ENCODE measurements around the gene RHOBTB1.

The RHOBTB1 gene

GRCh38 chr10:60871215-60871614, 72.8 kb downstream of the RHOBTB1 start:
- Histone ChIP-seq H3K27me3 (ENCODE audit: insufficient read depth, low read length, poor library complexity, severe bottlenecking) (no peaks in the 10 kb centered on the region), H3K9me2 (replicated peaks; ENCODE audit: low read depth, low read length) (no peaks in the 10 kb centered on the region), H3K9ac (ENCODE audit: low read depth, low read length, poor library complexity, severe bottlenecking) (no peak overlapping the region), H4K20me1 (ENCODE audit: insufficient read depth, low read length, poor library complexity, severe bottlenecking) (no peaks in the 10 kb centered on the region), H3K4me1 (ENCODE audit: insufficient read depth, low read length, poor library complexity, severe bottlenecking) (no peaks in the 10 kb centered on the region), H3K36me3 (ENCODE audit: insufficient read depth, low read length) (no peaks in the 10 kb centered on the region), H3K9me3 (ENCODE audit: insufficient read depth, low read depth, low read length) (no peaks in the 10 kb centered on the region), H2AFZ (ENCODE audit: low read length) (no peak overlapping the region), H3F3A (ENCODE audit: low read depth) (no peaks in the 10 kb centered on the region), H3K79me2 (ENCODE audit: insufficient read depth, low read length) (no peaks in the 10 kb centered on the region), H3K4me2 (ENCODE audit: low read depth, low read length, poor library complexity, severe bottlenecking) (no peak overlapping the region), H3K4me3 (ENCODE audit: low read length, poor library complexity, severe bottlenecking) (no peak overlapping the region)
- TF ChIP-seq EZH2phosphoT487 (IDR thresholded peaks at IDR 0.05; ENCODE audit: borderline replicate concordance): no peak
- TF ChIP-seq CTCF (conservative IDR thresholded peaks at IDR 0.05; ENCODE audit: low read length): no peak

- no peaks in the 10 kb centered on the region for H3K36me3 ChIP-seq (ENCODE audit: insufficient read depth, low read length)
- TF ChIP-seq EZH2phosphoT487 (IDR thresholded peaks at IDR 0.05; ENCODE audit: borderline replicate concordance) (no peak), CTCF (conservative IDR thresholded peaks at IDR 0.05; ENCODE audit: low read length) (no peak)
- no peak overlapping the region for H3K4me3 ChIP-seq (ENCODE audit: low read length, poor library complexity, severe bottlenecking)
- H3K9me3 ChIP-seq (ENCODE audit: insufficient read depth, low read depth, low read length): no peaks in the 10 kb centered on the region
- no peak overlapping the region for H3K4me2 ChIP-seq (ENCODE audit: low read depth, low read length, poor library complexity, severe bottlenecking)
- no peak overlapping the region for H3K9ac ChIP-seq (ENCODE audit: low read depth, low read length, poor library complexity, severe bottlenecking)
- no peaks in the 10 kb centered on the region for H3K79me2 ChIP-seq (ENCODE audit: insufficient read depth, low read length)
- no peak overlapping the region for H2AFZ ChIP-seq (ENCODE audit: low read length)
- no peaks in the 10 kb centered on the region for H3K4me1 ChIP-seq (ENCODE audit: insufficient read depth, low read length, poor library complexity, severe bottlenecking)
- H4K20me1 ChIP-seq (ENCODE audit: insufficient read depth, low read length, poor library complexity, severe bottlenecking): no peaks in the 10 kb centered on the region
- H3F3A ChIP-seq (ENCODE audit: low read depth): no peaks in the 10 kb centered on the region
- no peaks in the 10 kb centered on the region for H3K27me3 ChIP-seq (ENCODE audit: insufficient read depth, low read length, poor library complexity, severe bottlenecking)
- H3K9me2 ChIP-seq (replicated peaks; ENCODE audit: low read depth, low read length): no peaks in the 10 kb centered on the region
Observed at GRCh38 chr10:60870803-60871202, 73.2 kb downstream of the RHOBTB1 start.

GRCh38 chr10:60870416-60870728, 73.6 kb downstream of the RHOBTB1 start:
- Histone ChIP-seq H3K9me2 (replicated peaks; ENCODE audit: low read depth, low read length) (no peaks in the 10 kb centered on the region), H3K4me1 (ENCODE audit: insufficient read depth, low read length, poor library complexity, severe bottlenecking) (no peaks in the 10 kb centered on the region), H3K9me3 (ENCODE audit: insufficient read depth, low read depth, low read length) (no peaks in the 10 kb centered on the region), H3K4me3 (ENCODE audit: low read length, poor library complexity, severe bottlenecking) (no peak overlapping the region), H3K4me2 (ENCODE audit: low read depth, low read length, poor library complexity, severe bottlenecking) (no peak overlapping the region), H3K27me3 (ENCODE audit: insufficient read depth, low read length, poor library complexity, severe bottlenecking) (no peaks in the 10 kb centered on the region), H3F3A (ENCODE audit: low read depth) (no peaks in the 10 kb centered on the region), H2AFZ (ENCODE audit: low read length) (no peak overlapping the region), H3K9ac (ENCODE audit: low read depth, low read length, poor library complexity, severe bottlenecking) (no peak overlapping the region), H3K36me3 (ENCODE audit: insufficient read depth, low read length) (no peaks in the 10 kb centered on the region), H4K20me1 (ENCODE audit: insufficient read depth, low read length, poor library complexity, severe bottlenecking) (no peaks in the 10 kb centered on the region), H3K79me2 (ENCODE audit: insufficient read depth, low read length) (no peaks in the 10 kb centered on the region)
- no peak for TF ChIP-seq EZH2phosphoT487 (IDR thresholded peaks at IDR 0.05; ENCODE audit: borderline replicate concordance)
- peak; percentile 42; the same call in 1 of the 2 replicates for TF ChIP-seq CTCF (conservative IDR thresholded peaks at IDR 0.05; ENCODE audit: low read length)

Data from Loucy (cell line).